HG03460 (cell line): ENCODE results near the gene KIF6.

Experiments
- ATAC-seq: cut with Tn5 transposase; IDR thresholded peaks from one replicate; pipeline ENCODE4 v1.9.1; 2021; ENCODE audit not compliant: unreplicated experiment

Gene KIF6

DNA sequence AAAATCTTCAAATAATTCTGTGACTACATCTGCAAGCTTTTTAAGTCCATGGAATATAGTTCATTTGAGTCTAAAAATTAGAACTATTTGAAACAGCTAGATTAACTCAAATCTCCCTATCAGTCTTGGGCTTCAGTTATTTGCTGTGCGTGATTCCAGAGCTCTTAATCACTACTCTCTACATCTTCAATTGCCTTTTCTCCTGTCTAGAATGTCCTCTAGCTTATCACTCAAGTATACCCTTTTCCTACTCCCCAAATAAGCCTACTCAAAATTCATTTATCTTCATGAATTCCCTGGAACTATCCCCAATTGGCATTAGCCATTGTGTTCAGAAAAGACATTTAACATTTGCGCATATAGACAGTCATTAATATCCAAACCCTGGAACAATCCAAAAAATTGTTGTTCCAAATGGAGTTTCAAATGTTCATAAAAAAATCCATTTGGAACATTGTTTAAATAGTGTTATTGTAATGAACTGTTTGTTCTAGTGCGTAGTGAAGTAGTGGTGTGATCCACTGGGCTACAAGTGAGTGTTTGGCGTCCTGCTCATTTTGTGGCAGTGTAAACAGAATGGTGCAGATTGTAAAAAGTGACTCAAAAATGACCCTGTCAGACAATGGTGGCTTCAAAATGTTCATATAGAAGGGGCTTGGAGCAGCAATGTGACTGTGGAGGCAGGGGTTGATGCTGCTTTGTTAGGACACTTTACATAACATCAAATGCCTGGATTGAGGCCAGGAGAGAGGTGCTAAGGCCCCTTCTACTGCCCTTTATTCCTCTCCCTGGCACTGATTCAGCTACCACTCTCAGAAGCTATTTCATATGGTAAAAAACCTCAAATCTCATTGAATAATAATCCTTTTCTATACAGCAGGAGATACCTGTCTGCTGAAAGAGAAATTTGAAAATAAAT, 122.3 kb downstream of the KIF6 start:
- ATAC-seq: no peak

DNA sequence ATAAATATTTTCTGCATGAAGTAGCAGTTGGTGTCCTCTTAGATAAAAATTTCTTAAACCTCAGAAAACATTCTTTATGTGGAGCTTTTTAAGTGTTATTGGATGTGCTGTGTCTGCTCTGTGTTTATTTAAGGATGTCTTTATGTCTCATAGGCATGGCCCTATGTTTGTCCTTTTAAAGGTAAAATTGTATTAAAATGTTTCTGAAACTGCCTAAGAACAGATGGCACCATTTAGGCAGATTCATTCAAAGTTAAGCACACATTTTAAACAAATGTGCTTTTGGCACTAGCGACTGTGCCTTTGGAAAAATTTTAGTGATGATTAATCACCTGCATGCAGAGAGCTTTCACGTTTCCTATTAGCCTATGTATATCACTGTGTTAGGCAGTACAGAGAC, 125.2 kb downstream of the KIF6 start:
- no peak for ATAC-seq

DNA sequence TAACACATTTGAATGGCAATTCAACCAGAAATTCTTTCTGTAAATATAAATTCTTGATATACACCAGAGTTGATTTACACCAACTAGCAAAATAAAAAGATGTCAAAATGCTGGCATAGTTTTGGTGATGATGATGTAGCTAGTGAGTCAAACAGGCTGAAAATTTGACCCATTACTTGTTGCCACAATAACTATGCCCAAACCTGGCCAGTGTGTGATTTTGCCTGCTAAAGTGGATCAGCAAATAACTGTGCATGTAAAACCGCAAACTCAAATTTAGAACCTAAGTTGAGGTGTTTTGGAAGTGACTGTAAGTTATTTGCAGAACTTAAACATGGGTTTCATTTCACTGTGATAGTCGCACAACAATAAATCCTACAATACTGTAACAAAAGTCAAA, 125.9 kb downstream of the KIF6 start:
- no peak for ATAC-seq

DNA sequence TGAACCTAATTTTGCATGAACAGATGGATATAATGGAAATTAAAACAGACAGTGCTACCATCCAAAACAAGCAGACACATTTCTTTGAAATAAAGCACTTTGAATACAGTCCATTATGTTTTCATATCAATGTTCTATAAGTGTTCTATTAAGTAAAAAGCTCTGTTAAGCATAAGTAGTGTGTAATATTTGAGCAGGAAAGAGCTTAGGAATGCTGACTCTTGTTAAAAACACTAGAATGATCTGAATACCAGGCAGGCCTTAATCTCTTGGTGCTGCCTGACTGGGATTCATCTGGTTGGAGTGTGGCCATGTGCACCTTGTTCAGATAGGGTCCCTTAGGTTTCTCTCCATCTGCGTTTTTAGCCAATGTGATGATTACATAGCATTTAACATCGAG, 130.9 kb downstream of the KIF6 start:
- no peak for ATAC-seq

DNA sequence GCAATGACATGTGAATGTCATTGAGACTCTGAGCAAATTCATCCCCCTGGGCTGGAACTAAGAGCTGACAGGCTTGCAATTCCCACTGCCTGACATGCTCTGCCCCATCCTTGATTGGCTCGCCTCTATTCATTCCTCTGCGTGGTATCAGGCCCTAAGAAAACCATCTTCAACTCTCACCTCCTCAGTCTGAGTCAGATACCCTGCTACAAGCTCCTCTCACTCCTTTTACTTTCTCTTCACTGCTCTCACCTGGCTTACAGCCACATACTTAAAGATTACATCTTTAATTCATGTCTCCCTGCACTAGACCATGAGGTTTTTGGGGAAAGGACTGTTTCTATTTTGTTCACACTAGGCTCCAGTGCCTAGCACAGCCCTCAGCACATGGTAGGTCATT, 131.6 kb downstream of the KIF6 start:
- no peak for ATAC-seq

- no peak for ATAC-seq
Observed at GRCh38 chr6:39590871-39591393, 134.3 kb downstream of the KIF6 start.

DNA sequence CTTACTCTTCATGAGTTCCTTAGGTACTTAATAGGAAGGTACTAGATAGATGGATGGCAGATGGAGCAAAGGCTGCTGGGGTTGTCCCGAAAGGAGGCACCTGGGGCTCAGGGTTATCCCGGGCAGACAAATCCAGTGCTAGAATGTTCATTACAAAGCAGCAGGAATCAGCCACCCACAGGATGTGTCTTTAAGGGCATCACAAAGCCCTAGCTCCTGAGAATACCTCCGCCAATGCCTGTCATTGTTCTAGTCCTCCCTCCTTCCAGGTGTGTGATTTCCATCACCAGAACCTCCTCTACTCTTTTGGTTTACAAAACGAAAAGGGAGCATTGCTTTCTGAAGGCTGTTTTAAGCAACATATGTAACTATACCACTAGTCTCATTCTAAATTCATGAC, 138.1 kb downstream of the KIF6 start:
- no peak for ATAC-seq

GRCh38 chr6:39585641-39586040, 139.6 kb downstream of the KIF6 start:
- no peak for ATAC-seq

- ATAC-seq: no peak
Observed at GRCh38 chr6:39577446-39578165, 147.6 kb downstream of the KIF6 start.

DNA sequence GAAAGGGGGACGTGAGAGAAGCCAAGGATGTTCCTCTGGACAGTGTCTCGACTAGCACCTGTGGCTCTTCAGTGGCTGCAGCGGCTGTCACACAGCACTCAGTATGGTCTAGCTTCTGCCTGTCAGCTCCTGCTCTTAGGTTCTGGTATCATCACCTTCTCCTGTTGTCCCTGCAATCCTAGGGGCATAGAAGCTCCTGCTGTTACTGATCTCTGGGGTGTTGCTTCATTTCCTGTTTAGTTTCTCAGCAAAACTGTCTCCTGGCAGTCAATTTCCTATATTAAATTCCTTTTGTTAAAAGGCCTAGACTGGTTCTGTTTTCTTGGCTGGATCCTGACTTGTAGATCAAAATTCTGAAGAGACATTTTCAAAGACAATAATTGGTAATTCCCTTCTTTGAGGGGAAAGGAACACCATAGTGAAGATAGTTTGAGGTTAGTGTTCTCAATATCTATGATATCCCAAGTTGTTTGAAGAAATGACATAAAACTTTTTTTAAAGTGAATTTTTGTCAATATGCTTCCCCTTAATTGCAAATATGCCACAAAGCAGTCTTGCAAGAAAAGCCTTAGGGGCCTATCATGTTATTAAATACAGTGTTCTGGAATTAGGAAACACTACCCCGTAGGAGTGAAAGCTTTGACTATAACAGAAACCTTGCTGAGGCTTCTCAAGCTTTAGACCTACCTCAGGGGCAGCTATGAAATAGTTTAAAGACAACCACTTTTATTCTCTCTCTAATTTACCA, 148.5 kb downstream of the KIF6 start:
- ATAC-seq: no peak

DNA sequence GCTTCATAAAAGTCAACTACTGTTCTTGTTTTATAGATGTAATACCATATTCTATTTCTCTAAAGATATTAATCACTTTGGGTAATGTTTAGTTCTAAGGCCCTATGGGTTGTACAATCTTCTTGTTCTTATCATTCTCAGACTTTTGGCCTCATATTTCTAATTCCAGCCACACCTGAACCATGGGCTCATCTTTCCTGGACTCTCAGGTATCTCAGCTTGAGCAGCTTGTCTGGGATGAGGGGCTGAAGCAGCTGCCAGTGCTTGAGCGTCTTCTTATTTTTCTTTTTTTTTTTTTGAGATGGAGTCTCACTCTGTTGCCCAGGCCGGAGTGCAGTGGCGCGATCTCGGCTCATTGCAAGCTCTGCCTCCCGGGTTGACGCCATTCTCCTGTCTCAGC, 150.2 kb downstream of the KIF6 start:
- ATAC-seq: no peak

DNA sequence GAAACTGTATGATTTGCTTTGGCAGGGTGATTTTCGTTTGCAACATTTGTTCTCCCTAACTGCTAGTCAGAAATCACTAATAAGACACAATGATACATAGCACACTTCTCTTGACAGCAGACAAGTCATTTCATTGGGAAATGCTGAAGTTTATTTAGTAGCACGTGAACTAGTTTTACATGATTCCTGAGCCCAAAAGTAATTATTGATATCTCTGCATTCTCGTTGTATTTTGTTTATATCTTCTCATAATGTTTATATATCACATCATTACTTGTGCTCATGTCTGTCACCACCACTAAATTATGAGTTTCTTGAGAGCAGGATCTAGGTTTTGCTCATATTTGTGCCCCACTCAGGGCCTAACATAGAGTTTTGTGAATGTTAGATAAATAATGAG, 151.7 kb downstream of the KIF6 start:
- no peak for ATAC-seq

DNA sequence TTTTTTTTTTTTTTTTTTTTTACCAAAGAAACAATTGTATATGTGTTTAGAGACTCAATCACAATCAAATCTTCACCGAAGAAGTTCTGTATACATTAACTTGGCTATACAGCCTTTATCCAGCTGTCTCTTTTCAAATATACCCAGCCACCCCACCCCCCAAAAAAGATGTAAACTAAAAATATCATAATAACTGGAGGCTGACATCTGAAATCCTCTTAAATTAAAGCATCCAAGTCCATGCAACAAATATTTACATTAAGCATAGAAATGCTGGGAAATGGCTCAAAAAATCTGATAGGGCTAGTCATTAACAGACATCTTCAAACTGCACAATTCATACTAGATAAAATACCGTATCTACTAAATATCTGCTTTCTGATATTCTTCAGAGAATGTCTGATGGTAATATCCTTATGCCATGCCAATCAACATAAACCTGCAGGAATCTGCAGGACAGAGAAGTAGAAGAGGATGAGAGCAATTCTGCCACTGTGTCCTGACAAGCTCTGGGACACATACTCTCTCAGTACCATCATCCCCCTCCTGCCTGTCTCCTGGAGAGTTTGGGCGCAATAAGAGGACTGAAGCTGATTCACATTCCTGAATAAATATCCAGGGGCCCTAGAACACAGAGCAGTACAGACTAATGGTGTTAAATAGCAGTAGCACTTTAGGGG, 152.4 kb downstream of the KIF6 start:
- ATAC-seq: no peak

DNA sequence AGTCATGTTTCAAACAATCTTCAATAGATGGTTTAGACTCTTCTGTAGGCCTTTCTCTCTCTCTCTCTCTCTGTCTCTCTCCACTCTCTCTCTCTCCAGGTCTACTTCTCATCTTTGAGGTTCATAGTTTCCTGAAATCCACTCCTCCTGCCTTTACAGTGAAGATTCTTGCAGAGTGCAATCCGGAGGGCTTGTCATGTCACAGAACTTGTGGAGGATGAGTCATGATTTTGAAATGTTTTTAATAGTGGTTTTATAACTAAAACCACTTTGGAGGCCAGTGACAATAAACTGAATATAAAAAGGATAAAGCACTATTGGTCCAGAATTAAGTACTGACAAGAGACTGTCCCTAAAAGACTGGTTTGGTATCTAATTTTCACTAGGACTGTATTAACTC, 156.3 kb downstream of the KIF6 start:
- no peak for ATAC-seq

GRCh38 chr6:39567091-39567490, 158.1 kb downstream of the KIF6 start:
- ATAC-seq: no peak

- ATAC-seq: no peak
Observed at GRCh38 chr6:39566456-39566855, 158.8 kb downstream of the KIF6 start.

GRCh38 chr6:39565956-39566355, 159.3 kb downstream of the KIF6 start:
- no peak for ATAC-seq

GRCh38 chr6:39563566-39564311, 161.5 kb downstream of the KIF6 start:
- ATAC-seq: no peak

- no peak for ATAC-seq
Observed at GRCh38 chr6:39561536-39562266, 163.5 kb downstream of the KIF6 start.
